ENCODE data around the gene AZU1.

GRCh38 chr19:868458-869244, 41.0 kb downstream of the AZU1 start:
- TF ChIP-seq, protein P1, sequence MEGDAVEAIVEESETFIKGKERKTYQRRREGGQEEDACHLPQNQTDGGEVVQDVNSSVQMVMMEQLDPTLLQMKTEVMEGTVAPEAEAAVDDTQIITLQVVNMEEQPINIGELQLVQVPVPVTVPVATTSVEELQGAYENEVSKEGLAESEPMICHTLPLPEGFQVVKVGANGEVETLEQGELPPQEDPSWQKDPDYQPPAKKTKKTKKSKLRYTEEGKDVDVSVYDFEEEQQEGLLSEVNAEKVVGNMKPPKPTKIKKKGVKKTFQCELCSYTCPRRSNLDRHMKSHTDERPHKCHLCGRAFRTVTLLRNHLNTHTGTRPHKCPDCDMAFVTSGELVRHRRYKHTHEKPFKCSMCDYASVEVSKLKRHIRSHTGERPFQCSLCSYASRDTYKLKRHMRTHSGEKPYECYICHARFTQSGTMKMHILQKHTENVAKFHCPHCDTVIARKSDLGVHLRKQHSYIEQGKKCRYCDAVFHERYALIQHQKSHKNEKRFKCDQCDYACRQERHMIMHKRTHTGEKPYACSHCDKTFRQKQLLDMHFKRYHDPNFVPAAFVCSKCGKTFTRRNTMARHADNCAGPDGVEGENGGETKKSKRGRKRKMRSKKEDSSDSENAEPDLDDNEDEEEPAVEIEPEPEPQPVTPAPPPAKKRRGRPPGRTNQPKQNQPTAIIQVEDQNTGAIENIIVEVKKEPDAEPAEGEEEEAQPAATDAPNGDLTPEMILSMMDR (IDR thresholded peaks at IDR 0.05) = no peak
- no peak for TF ChIP-seq POLR2A (IDR thresholded peaks at IDR 0.05)
